Body of pancreas (tissue), 4 donors: Measurements from ENCODE around the gene GPR37. TPM values are rescaled to one million over a fixed set of nuclear protein-coding genes. Genes with fewer than 3 reads are reported as not detected.

ENCODE experiments used
- ATAC-seq: fragments of 150-250 bp; one replicate; pipeline ENCODE4 v1.9.1; 2016
- DNase-seq, 4 donors: peaks; one replicate each; pipeline ENCODE4 v3.0.0-alpha.2; 2019
- H3K27ac ChIP-seq, 4 donors: fragments of 200-600 bp; sonication (generic); 1 replicate in 3 of 4; 2 replicates in 1 of 4; pipeline versions ENCODE4 v1.5.1 to v1.6.1; 2016 to 2019; ENCODE audit warnings: mild to moderate bottlenecking in 1 of 4, mixed read lengths in 1 of 4, moderate library complexity in 1 of 4
- H3K27me3 ChIP-seq, 2 donors: fragments of 200-600 bp; sonication (generic); one replicate each; pipeline ENCODE4 v1.6.0; 2016; ENCODE audit warnings: mild to moderate bottlenecking in 1 of 2
- H3K36me3 ChIP-seq, 2 donors: fragments of 200-600 bp; sonication (generic); replicated peaks in 1 of 2; 2 replicates each; pipeline ENCODE4 v1.5.1; 2016; ENCODE audit warnings: low read depth in 2 of 2; ENCODE audit not compliant: insufficient read depth in 1 of 2
- H3K4me1 ChIP-seq: fragments of 200-600 bp; sonication (generic); one replicate; pipeline ENCODE4 v1.6.0; 2016
- H3K4me3 ChIP-seq, 2 donors: fragments of 200-600 bp; sonication (generic); 1 replicate in 1 of 2; 2 replicates in 1 of 2; pipeline ENCODE4 v1.5.1; 2016 to 2019
- H3K9me3 ChIP-seq, 3 donors: fragments of 200-600 bp; sonication (generic); 1 replicate in 2 of 3; 2 replicates in 1 of 3; pipeline ENCODE4 v1.5.1; 2016
- POLR2A ChIP-seq, 3 donors: fragments of 450-650 bp; IDR thresholded peaks; one replicate each; pipeline ENCODE4 v1.6.1; 2016; ENCODE audit warnings: antibody characterized with exemption in 3 of 3, mild to moderate bottlenecking in 2 of 3
- WGBS, 2 donors: methylation state at CpG; one replicate each; pipeline ENCODE4 v1.1.5; 2017; 5-methylcytosine and 5-hydroxymethylcytosine counted together
- intact Hi-C: fragments of 100-400 bp; cut with DNase I; formaldehyde crosslinking; loops from one replicate; pipeline ENCODE4 v1.15.1; 2023
- total RNA-seq, 2 donors: library from RNA; depleted of rRNA; stranded (reverse); fragments of >200 nt; gene quantifications; one replicate each; pipeline ENCODE4 v1.1.0, GENCODE V29; 2016
- TF ChIP-seq, protein P1 (sequence below), 7 experiments: fragments of 450-650 bp in 4 of 7; fragments of 200-600 bp in 3 of 7; sonication (generic) in 3 of 7; IDR thresholded peaks; one replicate each; pipeline ENCODE4 v1.5.1; 2016 to 2019; ENCODE audit warnings: antibody characterized with exemption in 7 of 7

Gene GPR37
- total RNA-seq, 2 donors from 2014 or later: 2.6 to 5.7 TPM

DNA sequence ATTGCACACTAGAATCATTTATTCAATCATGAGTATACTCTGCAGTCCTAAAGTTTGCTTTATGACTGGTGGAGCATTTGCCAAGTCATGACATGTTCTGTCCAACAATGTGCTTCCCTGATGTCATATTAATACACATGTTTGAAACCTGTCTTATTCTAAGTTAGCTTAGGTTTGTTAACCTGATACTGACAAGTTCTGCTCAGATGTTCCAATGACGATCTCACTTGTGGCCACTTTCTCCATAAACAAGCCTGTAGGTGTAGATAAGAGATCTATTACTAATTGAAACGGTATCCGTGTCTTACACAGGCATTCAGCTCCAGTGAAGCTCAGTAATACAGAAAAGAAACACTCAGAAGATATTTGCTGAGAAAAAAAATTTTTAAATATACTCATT, 64.9 kb downstream of the GPR37 start:
- intact Hi-C loops: no loop called here
- TF ChIP-seq, protein P1, sequence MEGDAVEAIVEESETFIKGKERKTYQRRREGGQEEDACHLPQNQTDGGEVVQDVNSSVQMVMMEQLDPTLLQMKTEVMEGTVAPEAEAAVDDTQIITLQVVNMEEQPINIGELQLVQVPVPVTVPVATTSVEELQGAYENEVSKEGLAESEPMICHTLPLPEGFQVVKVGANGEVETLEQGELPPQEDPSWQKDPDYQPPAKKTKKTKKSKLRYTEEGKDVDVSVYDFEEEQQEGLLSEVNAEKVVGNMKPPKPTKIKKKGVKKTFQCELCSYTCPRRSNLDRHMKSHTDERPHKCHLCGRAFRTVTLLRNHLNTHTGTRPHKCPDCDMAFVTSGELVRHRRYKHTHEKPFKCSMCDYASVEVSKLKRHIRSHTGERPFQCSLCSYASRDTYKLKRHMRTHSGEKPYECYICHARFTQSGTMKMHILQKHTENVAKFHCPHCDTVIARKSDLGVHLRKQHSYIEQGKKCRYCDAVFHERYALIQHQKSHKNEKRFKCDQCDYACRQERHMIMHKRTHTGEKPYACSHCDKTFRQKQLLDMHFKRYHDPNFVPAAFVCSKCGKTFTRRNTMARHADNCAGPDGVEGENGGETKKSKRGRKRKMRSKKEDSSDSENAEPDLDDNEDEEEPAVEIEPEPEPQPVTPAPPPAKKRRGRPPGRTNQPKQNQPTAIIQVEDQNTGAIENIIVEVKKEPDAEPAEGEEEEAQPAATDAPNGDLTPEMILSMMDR (IDR thresholded peaks at IDR 0.05): no peak
- TF ChIP-seq POLR2A (IDR thresholded peaks at IDR 0.05): no peak
- Histone ChIP-seq H3K9me3 (no peaks in the 10 kb centered on the region), H3K4me3 (no peak overlapping the region), H3K4me1 (no peaks in the 10 kb centered on the region), H3K27me3 (no peaks in the 10 kb centered on the region), H3K27ac (no peak overlapping the region), H3K36me3 (no peaks in the 10 kb centered on the region)
- DNase-seq (no peak), ATAC-seq (no peak)
- WGBS, 2 donors: 52 to 57% methylated on average over 3 of the region's 3 CpGs

DNA sequence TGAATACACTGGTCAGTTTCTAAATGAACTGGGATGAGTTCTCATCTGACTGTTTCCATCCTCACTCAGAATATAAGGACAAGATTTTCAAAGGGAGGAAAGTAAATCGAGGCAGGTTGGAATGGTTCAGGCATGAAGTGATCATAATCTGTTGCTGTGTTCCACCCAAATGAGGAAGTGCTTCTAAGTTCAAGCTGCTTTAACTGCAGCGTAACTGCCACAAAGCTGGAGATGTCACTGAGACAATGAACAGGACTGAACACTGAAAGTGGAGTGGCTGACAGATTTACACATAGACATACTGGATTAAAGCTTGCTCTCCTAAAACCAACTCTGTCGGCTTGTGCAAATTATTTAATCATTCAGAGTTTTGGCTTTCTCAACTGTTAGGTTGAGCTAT, 66.6 kb downstream of the GPR37 start:
- WGBS, 2 donors: 72 to 84% methylated on average over 3 of the region's 3 CpGs
- no peak for DNase-seq
- H3K9me3 ChIP-seq: no peaks in the 10 kb centered on the region

DNA sequence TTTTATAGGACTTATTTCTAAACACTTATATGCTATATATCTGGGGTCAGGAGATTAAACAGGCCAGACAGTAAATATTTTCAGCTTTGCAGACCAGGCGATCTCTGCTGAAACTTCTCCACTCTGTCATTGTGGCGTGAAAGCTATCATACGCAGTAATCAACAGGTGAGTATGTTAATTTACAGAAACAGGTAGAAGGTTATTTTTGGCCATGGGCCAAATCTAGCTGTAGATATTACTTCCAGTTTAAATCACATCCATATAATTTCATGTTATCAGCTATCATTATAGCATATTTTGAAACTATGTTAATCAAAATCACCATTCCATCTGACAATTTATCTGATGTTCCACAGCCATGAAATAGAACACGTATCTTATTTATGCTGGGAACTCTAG, 67.8 kb downstream of the GPR37 start:
- H3K27ac ChIP-seq: no peak overlapping the region
- H3K27me3 ChIP-seq: no peaks in the 10 kb centered on the region
- no peak for ATAC-seq
- intact Hi-C loops: no loop called here
- WGBS, 2 donors: 65 to 67% methylated on average over 4 of the region's 4 CpGs
- no peak for DNase-seq
- H3K9me3 ChIP-seq: no peaks in the 10 kb centered on the region
- TF ChIP-seq, protein P1 (IDR thresholded peaks at IDR 0.05): no peak
- TF ChIP-seq POLR2A (IDR thresholded peaks at IDR 0.05): no peak
- H3K36me3 ChIP-seq: no peaks in the 10 kb centered on the region
- H3K4me3 ChIP-seq: no peak overlapping the region
- no peaks in the 10 kb centered on the region for H3K4me1 ChIP-seq

More for the DNA sequence above, 66.6 kb downstream of the GPR37 start:
- Histone ChIP-seq H3K27me3 (no peaks in the 10 kb centered on the region), H3K36me3 (no peaks in the 10 kb centered on the region), H3K4me3 (no peak overlapping the region), H3K4me1 (no peaks in the 10 kb centered on the region), H3K27ac (no peak overlapping the region)
- no peak for TF ChIP-seq POLR2A (IDR thresholded peaks at IDR 0.05)
- TF ChIP-seq, protein P1 (IDR thresholded peaks at IDR 0.05): no peak
- no peak for ATAC-seq
- intact Hi-C loops: no loop called here

Other genes with a start within 250 kb of the GPR37 start
- 1 to 10 TPM; 3.3 to 5.4 TPM for gene POT1, start 164.0 kb upstream of the GPR37 start, total RNA-seq